MCF 10A (cell line): Measurements from ENCODE around the gene MTHFD2L. TPM values are rescaled to one million over a fixed set of nuclear protein-coding genes. Genes with fewer than 3 reads are reported as not detected.

Experiments used
- BruUV-seq: library from RNA; stranded (reverse); fragments of 400-500 nt; replicated peaks from 2 replicates; lab custom pipeline; 2021; lab: Mats Ljungman, UMichigan
- CTCF ChIA-PET: fragments of 300-600 bp; sonication (Branson Sonifier 250); formaldehyde crosslinking; extraction: SDS; loops from one replicate; lab custom pipeline; 2021; ENCODE audit warnings: antibody characterized with exemption, inconsistent platforms; lab: Yijun Ruan, JAX
- POLR2A ChIA-PET: fragments of 300-600, 350-650 bp; sonication (Branson Sonifier 250); formaldehyde crosslinking; extraction: SDS; loops from one replicate; lab custom pipeline; 2020; ENCODE audit warnings: antibody characterized with exemption, inconsistent platforms; lab: Yijun Ruan, JAX
- DNase-seq: peaks from one replicate; pipeline ENCODE4 v3.0.0-alpha.2; 2018; ENCODE audit not compliant: unreplicated experiment
- H3K27ac Mint-ChIP-seq: one replicate; pipeline ENCODE4 v1.8.0; 2022; ENCODE audit warnings: mild to moderate bottlenecking, low read depth, mixed read lengths; ENCODE audit not compliant: unreplicated experiment
- H3K27me3 Mint-ChIP-seq: one replicate; pipeline ENCODE4 v1.8.0; 2022; ENCODE audit warnings: mixed read lengths; ENCODE audit not compliant: insufficient read depth, unreplicated experiment
- H3K36me3 Mint-ChIP-seq: one replicate; pipeline ENCODE4 v1.8.0; 2022; ENCODE audit warnings: mild to moderate bottlenecking, moderate library complexity, mixed read lengths; ENCODE audit not compliant: insufficient read depth, unreplicated experiment
- H3K4me1 Mint-ChIP-seq: one replicate; pipeline ENCODE4 v1.8.0; 2022; ENCODE audit warnings: mixed read lengths; ENCODE audit not compliant: insufficient read depth, unreplicated experiment
- H3K4me3 Mint-ChIP-seq: one replicate; pipeline ENCODE4 v1.8.0; 2022; ENCODE audit warnings: mild to moderate bottlenecking, moderate library complexity, mixed read lengths; ENCODE audit not compliant: unreplicated experiment
- H3K9me3 Mint-ChIP-seq: one replicate; pipeline ENCODE4 v1.8.0; 2022; ENCODE audit warnings: mixed read lengths; ENCODE audit not compliant: unreplicated experiment
- intact Hi-C: fragments of 100-400 bp; cut with micrococcal nuclease; formaldehyde crosslinking; loops from 2 replicates; pipeline ENCODE4 v1.14.1; 2022
- total RNA-seq: library from RNA; stranded (reverse); gene quantifications from 2 replicates; pipeline ENCODE4 v1.2.3, GENCODE V29; 2022
- TF ChIP-seq, protein P1 (sequence below): fragments of 200-600 bp; IDR thresholded peaks from one replicate; pipeline ENCODE4 v1.8.0; 2022; ENCODE audit warnings: antibody characterized with exemption, mild to moderate bottlenecking; ENCODE audit not compliant: unreplicated experiment

The MTHFD2L gene
- total RNA-seq, 1 experiment from 2014 or later = 113 TPM

- BruUV-seq = no TSS peak
- ChIA-PET CTCF (interaction anchor here (0.6 to 5.0 kb wide), 7 partner anchors 20 to 615 kb away, joined by 3 to 29 read pairs (median 4); partner anchors contain the start of genes AREG and PARM1), POLR2A (interaction anchor here (0.7 to 7.7 kb wide), 25 partner anchors 10 to 348 kb away, joined by 3 to 102 read pairs (median 4); partner anchors contain the start of genes AREG and EPGN)
- Mint-ChIP-seq H3K27ac (peak overlapping the region; percentile 52), H3K27me3 (no peaks in the 10 kb centered on the region), H3K9me3 (no peaks in the 10 kb centered on the region), H3K4me3 (no peak overlapping the region), H3K36me3 (peaks cover 74% of the 10 kb centered on the region), H3K4me1 (peaks cover 42% of the 10 kb centered on the region)
- peak; percentile 81 for DNase-seq
- TF ChIP-seq, protein P1, sequence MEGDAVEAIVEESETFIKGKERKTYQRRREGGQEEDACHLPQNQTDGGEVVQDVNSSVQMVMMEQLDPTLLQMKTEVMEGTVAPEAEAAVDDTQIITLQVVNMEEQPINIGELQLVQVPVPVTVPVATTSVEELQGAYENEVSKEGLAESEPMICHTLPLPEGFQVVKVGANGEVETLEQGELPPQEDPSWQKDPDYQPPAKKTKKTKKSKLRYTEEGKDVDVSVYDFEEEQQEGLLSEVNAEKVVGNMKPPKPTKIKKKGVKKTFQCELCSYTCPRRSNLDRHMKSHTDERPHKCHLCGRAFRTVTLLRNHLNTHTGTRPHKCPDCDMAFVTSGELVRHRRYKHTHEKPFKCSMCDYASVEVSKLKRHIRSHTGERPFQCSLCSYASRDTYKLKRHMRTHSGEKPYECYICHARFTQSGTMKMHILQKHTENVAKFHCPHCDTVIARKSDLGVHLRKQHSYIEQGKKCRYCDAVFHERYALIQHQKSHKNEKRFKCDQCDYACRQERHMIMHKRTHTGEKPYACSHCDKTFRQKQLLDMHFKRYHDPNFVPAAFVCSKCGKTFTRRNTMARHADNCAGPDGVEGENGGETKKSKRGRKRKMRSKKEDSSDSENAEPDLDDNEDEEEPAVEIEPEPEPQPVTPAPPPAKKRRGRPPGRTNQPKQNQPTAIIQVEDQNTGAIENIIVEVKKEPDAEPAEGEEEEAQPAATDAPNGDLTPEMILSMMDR = no peak
- intact Hi-C loops = loop anchor here (10.0 kb wide), 1 partner anchor 393 kb away; no protein-coding TSS in a partner anchor
These were observed 159.8 kb downstream of the MTHFD2L start for GRCh38 chr4:74317616-74318246.

- ChIA-PET POLR2A (interaction anchor here (0.7 to 7.7 kb wide), 22 partner anchors 11 to 478 kb away, joined by 3 to 102 read pairs (median 4); partner anchors contain the start of genes AREG and EPGN), CTCF (interaction anchor here (0.6 to 5.0 kb wide), 14 partner anchors 20 to 614 kb away, joined by 3 to 77 read pairs (median 4); partner anchors contain the start of genes AREG and PARM1)
These were observed 160.4 kb downstream of the MTHFD2L start for GRCh38 chr4:74318276-74318675.

DNA sequence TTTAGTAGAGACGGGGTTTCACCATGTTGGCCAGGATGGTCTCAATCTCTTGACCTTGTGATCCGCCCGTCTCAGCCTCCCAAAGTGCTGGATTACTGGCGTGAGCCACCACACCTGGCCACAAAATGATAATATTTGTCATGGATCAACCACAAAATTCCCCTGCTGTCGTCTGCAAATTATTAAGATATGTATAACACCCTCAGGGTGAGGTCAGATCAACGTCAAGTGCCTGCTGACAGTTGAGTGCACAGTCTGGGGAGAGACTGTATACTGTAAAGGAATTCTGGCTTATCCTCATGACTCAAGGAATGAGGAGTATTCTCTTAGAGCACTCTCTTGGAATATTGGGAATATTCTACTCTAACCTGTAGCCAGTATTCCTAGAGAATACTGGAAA is 161.6 kb downstream of the MTHFD2L start:
- H3K9me3 Mint-ChIP-seq = no peaks in the 10 kb centered on the region
- DNase-seq = no peak
- CTCF ChIA-PET = interaction anchor here (0.6 to 5.0 kb wide), 29 partner anchors 10 to 1577 kb away, joined by 3 to 77 read pairs (median 4); no protein-coding TSS in a partner anchor

More at GRCh38 chr4:74318276-74318675, 160.4 kb downstream of the MTHFD2L start:
- Mint-ChIP-seq H3K27me3 (no peaks in the 10 kb centered on the region), H3K4me1 (peaks cover 42% of the 10 kb centered on the region), H3K27ac (no peak overlapping the region), H3K4me3 (no peak overlapping the region), H3K36me3 (peaks cover 69% of the 10 kb centered on the region), H3K9me3 (no peaks in the 10 kb centered on the region)
- intact Hi-C loops = loop anchor here (10.0 kb wide), 1 partner anchor 393 kb away; no protein-coding TSS in a partner anchor
- BruUV-seq = no TSS peak
- DNase-seq = no peak
- TF ChIP-seq, protein P1 = no peak

More for the DNA sequence above, 161.6 kb downstream of the MTHFD2L start:
- Mint-ChIP-seq H3K27ac (no peak overlapping the region), H3K4me3 (no peak overlapping the region), H3K4me1 (peaks cover 42% of the 10 kb centered on the region), H3K27me3 (no peaks in the 10 kb centered on the region), H3K36me3 (peaks cover 57% of the 10 kb centered on the region)
- TF ChIP-seq, protein P1 = no peak
- intact Hi-C loops = loop anchor here (10.0 kb wide), 1 partner anchor 395 kb away; no protein-coding TSS in a partner anchor
- POLR2A ChIA-PET = interaction anchor here (0.7 to 7.7 kb wide), 26 partner anchors 9 to 567 kb away, joined by 3 to 102 read pairs (median 6); partner anchors contain the start of genes AREG and EPGN
- no TSS peak for BruUV-seq
